ENCODE results near the gene DHCR24.

GRCh38 chr1:54846301-54846700 is 40.7 kb downstream of the DHCR24 start:
- TF ChIP-seq REST (IDR thresholded peaks at IDR 0.05; ENCODE audit: low read depth), result no peak
- no peak for TF ChIP-seq USF1 (IDR thresholded peaks at IDR 0.05)
- no peak for TF ChIP-seq RAD21 (IDR thresholded peaks at IDR 0.05; ENCODE audit: low read depth)
- TF ChIP-seq EP300 (IDR thresholded peaks at IDR 0.05; ENCODE audit: borderline replicate concordance), result no peak
- TF ChIP-seq EGR1 (IDR thresholded peaks at IDR 0.05), result no peak
- TF ChIP-seq CEBPB (IDR thresholded peaks at IDR 0.05), result no peak
- no peak for TF ChIP-seq TEAD4 (IDR thresholded peaks at IDR 0.05)
- no peak for TF ChIP-seq ZBTB7A (IDR thresholded peaks at IDR 0.05; ENCODE audit: low read depth)
- TF ChIP-seq YY1 (IDR thresholded peaks at IDR 0.05; ENCODE audit: low read depth), result no peak
- no peak for TF ChIP-seq TAF1 (IDR thresholded peaks at IDR 0.05; ENCODE audit: low read depth)

All from Ishikawa (cell line).